ENCODE results near the gene SYT7. TPM values are rescaled to one million over a fixed set of nuclear protein-coding genes. Genes with fewer than 3 reads are reported as not detected.

The SYT7 gene
- total and polyA plus RNA-seq, 2 donors (not counting 1 experiment from before 2014, with no cell fraction given), result not detected

DNA sequence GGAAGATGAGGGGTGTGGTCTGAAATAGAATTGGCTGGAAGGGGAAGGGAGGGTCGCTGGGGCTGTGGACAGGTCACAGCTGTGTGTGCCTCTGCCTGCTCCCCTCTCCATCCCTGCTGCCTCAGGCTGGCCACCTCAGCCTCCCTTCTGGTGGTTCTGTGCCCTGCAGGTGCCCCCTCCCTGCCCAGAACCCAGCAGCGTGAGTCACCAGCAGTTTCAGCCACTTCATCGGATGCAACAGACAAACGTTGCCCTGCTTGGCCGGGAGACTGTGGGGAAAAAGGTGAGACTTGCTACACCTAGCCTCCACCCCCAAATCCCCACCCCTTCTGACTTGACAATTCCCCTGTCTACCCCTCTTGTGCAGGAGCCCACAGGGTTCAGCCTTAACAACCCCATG, 94.1 kb downstream of the SYT7 start:
- Histone ChIP-seq H3K9me3 (ENCODE audit: control extremely low read depth in 1 of 3, control insufficient read depth in 2 of 3, insufficient read depth in 1 of 3, low read length in 2 of 3) (peaks cover 0 to 8% (median 1%) of the 10 kb centered on the region in 3 donors), H3K27me3 (replicated peaks in 1 of 4; ENCODE audit: control extremely low read depth in 1 of 4, control insufficient read depth in 3 of 4, insufficient read depth in 4 of 4, low read length in 3 of 4) (peaks cover 0 to 5% (median 0%) of the 10 kb centered on the region in 4 experiments), H3K9ac (ENCODE audit: low read length) (no peak overlapping the region), H3K4me1 (ENCODE audit: control insufficient read depth in 2 of 2, insufficient read depth in 2 of 2, low read length in 2 of 2) (no peaks in the 10 kb centered on the region), H3K4me2 (replicated peaks; ENCODE audit: low read depth, low read length, poor library complexity, severe bottlenecking) (no peak overlapping the region), H3K79me2 (ENCODE audit: control insufficient read depth, insufficient read depth, low read length) (no peaks in the 10 kb centered on the region), H4K20me1 (ENCODE audit: control insufficient read depth, insufficient read depth, low read length, poor library complexity, severe bottlenecking) (no peaks in the 10 kb centered on the region), H2AFZ (ENCODE audit: insufficient read depth, low read depth, low read length, poor library complexity, severe bottlenecking) (no peak overlapping the region), H3K4me3 (ENCODE audit: control extremely low read depth in 1 of 5, extremely low read depth in 1 of 5, insufficient read depth in 1 of 5, low read depth in 2 of 5, low read length in 4 of 5) (no peak overlapping the region), H3K36me3 (replicated peaks in 1 of 2; ENCODE audit: control extremely low read depth in 1 of 2, control insufficient read depth in 1 of 2, extremely low read depth in 1 of 2, insufficient read depth in 2 of 2, low read length in 1 of 2) (peaks cover 0 to 2% of the 10 kb centered on the region in 2 experiments), H3K27ac (ENCODE audit: low read length in 2 of 2) (no peak overlapping the region)
- H3K27me3 Mint-ChIP-seq, result peaks cover 6% of the 10 kb centered on the region
- intact Hi-C loops (cut with micrococcal nuclease), result no loop called here
- no peak overlapping the region for H3K27ac Mint-ChIP-seq
- CTCF ChIA-PET, result interaction anchor here (0.6 to 1.7 kb wide), 3 partner anchors 10 to 151 kb away, joined by 3 to 6 read pairs (median 3); no protein-coding TSS in a partner anchor
- ATAC-seq (ENCODE audit: low read depth) (no peak), DNase-seq (no peak)
- TF ChIP-seq, protein P1, sequence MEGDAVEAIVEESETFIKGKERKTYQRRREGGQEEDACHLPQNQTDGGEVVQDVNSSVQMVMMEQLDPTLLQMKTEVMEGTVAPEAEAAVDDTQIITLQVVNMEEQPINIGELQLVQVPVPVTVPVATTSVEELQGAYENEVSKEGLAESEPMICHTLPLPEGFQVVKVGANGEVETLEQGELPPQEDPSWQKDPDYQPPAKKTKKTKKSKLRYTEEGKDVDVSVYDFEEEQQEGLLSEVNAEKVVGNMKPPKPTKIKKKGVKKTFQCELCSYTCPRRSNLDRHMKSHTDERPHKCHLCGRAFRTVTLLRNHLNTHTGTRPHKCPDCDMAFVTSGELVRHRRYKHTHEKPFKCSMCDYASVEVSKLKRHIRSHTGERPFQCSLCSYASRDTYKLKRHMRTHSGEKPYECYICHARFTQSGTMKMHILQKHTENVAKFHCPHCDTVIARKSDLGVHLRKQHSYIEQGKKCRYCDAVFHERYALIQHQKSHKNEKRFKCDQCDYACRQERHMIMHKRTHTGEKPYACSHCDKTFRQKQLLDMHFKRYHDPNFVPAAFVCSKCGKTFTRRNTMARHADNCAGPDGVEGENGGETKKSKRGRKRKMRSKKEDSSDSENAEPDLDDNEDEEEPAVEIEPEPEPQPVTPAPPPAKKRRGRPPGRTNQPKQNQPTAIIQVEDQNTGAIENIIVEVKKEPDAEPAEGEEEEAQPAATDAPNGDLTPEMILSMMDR (IDR thresholded peaks at IDR 0.05), result no peak
- TF ChIP-seq EZH2 (IDR thresholded peaks at IDR 0.05; ENCODE audit: borderline replicate concordance, insufficient read depth, low read depth, low read length, poor library complexity, severe bottlenecking), result no peak
- no peak overlapping the region for H3K4me3 Mint-ChIP-seq
- POLR2A ChIA-PET, result no interaction called here
- 94% methylated on average over 3 of the region's 5 CpGs for WGBS (ENCODE audit: insufficient coverage)
- no peaks in the 10 kb centered on the region for H3K4me1 Mint-ChIP-seq
- H3K9me3 Mint-ChIP-seq (ENCODE audit: insufficient read depth), result no peaks in the 10 kb centered on the region

DNA sequence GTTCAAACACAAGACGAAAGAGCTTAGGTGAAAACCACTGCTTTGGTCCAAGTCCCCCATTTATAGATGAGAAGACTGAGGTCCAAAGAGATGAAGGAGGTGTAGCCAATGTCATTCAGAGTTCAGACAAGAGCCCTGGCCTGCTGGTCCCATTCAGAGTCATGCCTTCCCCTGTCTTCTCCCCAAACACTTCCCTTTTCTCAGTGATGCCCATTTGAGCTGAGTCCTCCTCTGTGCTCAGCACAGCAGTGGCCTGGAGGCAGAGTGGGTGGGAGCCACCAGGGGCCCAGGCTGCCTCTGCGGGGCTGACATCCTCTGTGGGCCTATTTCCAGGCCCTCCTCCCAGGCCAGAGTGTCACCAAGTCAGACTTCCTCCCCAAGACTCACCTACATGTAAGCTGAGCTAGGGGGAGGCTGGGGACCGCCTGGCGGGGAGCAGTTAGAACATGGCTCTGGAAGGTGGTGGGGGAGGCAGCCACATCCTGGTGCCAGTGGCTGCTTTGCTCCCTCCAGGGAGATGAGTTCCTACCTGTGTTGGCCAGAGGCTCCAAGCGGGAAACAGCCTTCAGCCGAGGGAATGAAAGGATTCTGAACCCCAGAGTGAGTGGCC, 94.8 kb downstream of the SYT7 start:
- intact Hi-C loops (cut with micrococcal nuclease), result no loop called here
- Histone ChIP-seq H3K4me2 (replicated peaks; ENCODE audit: low read depth, low read length, poor library complexity, severe bottlenecking) (no peak overlapping the region), H3K9me3 (ENCODE audit: control extremely low read depth in 1 of 3, control insufficient read depth in 2 of 3, insufficient read depth in 1 of 3, low read length in 2 of 3) (peaks cover 0 to 8% (median 1%) of the 10 kb centered on the region in 3 donors), H3K36me3 (replicated peaks in 1 of 2; ENCODE audit: control extremely low read depth in 1 of 2, control insufficient read depth in 1 of 2, extremely low read depth in 1 of 2, insufficient read depth in 2 of 2, low read length in 1 of 2) (peaks cover 0 to 2% of the 10 kb centered on the region in 2 experiments), H3K27me3 (replicated peaks in 1 of 4; ENCODE audit: control extremely low read depth in 1 of 4, control insufficient read depth in 3 of 4, insufficient read depth in 4 of 4, low read length in 3 of 4) (peaks cover 0 to 5% (median 0%) of the 10 kb centered on the region in 4 experiments), H4K20me1 (ENCODE audit: control insufficient read depth, insufficient read depth, low read length, poor library complexity, severe bottlenecking) (no peaks in the 10 kb centered on the region), H3K4me1 (ENCODE audit: control insufficient read depth in 2 of 2, insufficient read depth in 2 of 2, low read length in 2 of 2) (no peaks in the 10 kb centered on the region), H3K27ac (ENCODE audit: low read length in 2 of 2) (no peak overlapping the region), H3K4me3 (ENCODE audit: control extremely low read depth in 1 of 5, extremely low read depth in 1 of 5, insufficient read depth in 1 of 5, low read depth in 2 of 5, low read length in 4 of 5) (no peak overlapping the region), H3K9ac (ENCODE audit: low read length) (no peak overlapping the region), H3K79me2 (ENCODE audit: control insufficient read depth, insufficient read depth, low read length) (no peaks in the 10 kb centered on the region), H2AFZ (ENCODE audit: insufficient read depth, low read depth, low read length, poor library complexity, severe bottlenecking) (no peak overlapping the region)
- H3K4me3 Mint-ChIP-seq, result no peak overlapping the region
- no peak for DNase-seq
- no peaks in the 10 kb centered on the region for H3K4me1 Mint-ChIP-seq
- TF ChIP-seq, protein P1 (IDR thresholded peaks at IDR 0.05), result no peak
- no peak for TF ChIP-seq EZH2 (IDR thresholded peaks at IDR 0.05; ENCODE audit: borderline replicate concordance, insufficient read depth, low read depth, low read length, poor library complexity, severe bottlenecking)
- no peaks in the 10 kb centered on the region for H3K9me3 Mint-ChIP-seq (ENCODE audit: insufficient read depth)
- ChIA-PET CTCF (interaction anchor here (0.9 kb wide), 1 partner anchor 31 kb away, joined by 4 read pairs; no protein-coding TSS in a partner anchor), POLR2A (no interaction called here)
- H3K27me3 Mint-ChIP-seq, result peaks cover 10% of the 10 kb centered on the region
- no peak for ATAC-seq (ENCODE audit: low read depth)
- no peak overlapping the region for H3K27ac Mint-ChIP-seq
- 93% methylated on average over 4 of the region's 6 CpGs for WGBS (ENCODE audit: insufficient coverage)
